Testis (tissue), 2 donors: ENCODE data around the gene HMGN1.

Experiments used
- POLR2A ChIP-seq: fragments of 450-650 bp; IDR thresholded peaks from one replicate; pipeline ENCODE4 v1.6.1; 2017; ENCODE audit warnings: antibody characterized with exemption, mild to moderate bottlenecking, moderate library complexity
- TF ChIP-seq, protein P1 (sequence below), 3 experiments: fragments of 450-650 bp in 2 of 3; fragments of 200-600 bp in 1 of 3; sonication (generic) in 1 of 3; IDR thresholded peaks; one replicate each; pipeline ENCODE4 v1.5.1; 2016 to 2019; ENCODE audit warnings: antibody characterized with exemption in 3 of 3, mild to moderate bottlenecking in 2 of 3, moderate library complexity in 1 of 3

DNA sequence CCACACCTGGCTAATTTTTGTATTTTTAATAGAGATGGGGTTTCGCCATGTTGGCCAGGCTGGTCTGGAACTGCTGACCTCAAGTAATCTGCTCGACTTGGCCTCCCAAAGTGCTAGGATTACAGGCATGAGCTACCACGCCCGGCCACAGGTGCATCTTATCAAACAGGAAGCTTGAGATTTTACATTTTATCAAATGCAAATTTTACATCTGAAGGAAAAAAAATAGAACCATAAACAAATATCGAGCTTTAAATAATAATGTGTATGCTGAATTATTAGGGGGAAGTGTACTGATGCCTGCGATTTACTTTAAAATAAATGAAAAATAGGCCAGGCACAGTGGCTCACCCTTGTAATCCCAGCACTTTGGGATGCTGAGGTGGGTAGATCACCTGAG lies 18.9 kb downstream of the HMGN1 start:
- TF ChIP-seq, protein P1, sequence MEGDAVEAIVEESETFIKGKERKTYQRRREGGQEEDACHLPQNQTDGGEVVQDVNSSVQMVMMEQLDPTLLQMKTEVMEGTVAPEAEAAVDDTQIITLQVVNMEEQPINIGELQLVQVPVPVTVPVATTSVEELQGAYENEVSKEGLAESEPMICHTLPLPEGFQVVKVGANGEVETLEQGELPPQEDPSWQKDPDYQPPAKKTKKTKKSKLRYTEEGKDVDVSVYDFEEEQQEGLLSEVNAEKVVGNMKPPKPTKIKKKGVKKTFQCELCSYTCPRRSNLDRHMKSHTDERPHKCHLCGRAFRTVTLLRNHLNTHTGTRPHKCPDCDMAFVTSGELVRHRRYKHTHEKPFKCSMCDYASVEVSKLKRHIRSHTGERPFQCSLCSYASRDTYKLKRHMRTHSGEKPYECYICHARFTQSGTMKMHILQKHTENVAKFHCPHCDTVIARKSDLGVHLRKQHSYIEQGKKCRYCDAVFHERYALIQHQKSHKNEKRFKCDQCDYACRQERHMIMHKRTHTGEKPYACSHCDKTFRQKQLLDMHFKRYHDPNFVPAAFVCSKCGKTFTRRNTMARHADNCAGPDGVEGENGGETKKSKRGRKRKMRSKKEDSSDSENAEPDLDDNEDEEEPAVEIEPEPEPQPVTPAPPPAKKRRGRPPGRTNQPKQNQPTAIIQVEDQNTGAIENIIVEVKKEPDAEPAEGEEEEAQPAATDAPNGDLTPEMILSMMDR (IDR thresholded peaks at IDR 0.05): no peak
- TF ChIP-seq POLR2A: no peak
